DMS 273 (cell line): ENCODE measurements around the gene VDAC2.

Experiments used
- DNase-seq: peaks from one replicate; lab custom pipeline; 2025; ENCODE audit not compliant: unreplicated experiment; lab: John Stamatoyannopoulos, UW

Gene VDAC2

GRCh38 chr10:75250934-75251333 lies 40.3 kb downstream of the VDAC2 start:
- no peak for DNase-seq

GRCh38 chr10:75253281-75254220 lies 43.0 kb downstream of the VDAC2 start:
- no peak for DNase-seq

- no peak for DNase-seq
These were observed 44.1 kb downstream of the VDAC2 start for GRCh38 chr10:75254739-75255138.

GRCh38 chr10:75260990-75261389 lies 50.4 kb downstream of the VDAC2 start:
- DNase-seq = no peak

GRCh38 chr10:75261813-75262705 lies 51.5 kb downstream of the VDAC2 start:
- peak; percentile 66 for DNase-seq

- DNase-seq = no peak
These were observed 53.2 kb downstream of the VDAC2 start for GRCh38 chr10:75263806-75264205.

- no peak for DNase-seq
These were observed 55.3 kb downstream of the VDAC2 start for GRCh38 chr10:75265856-75266255.

- no peak for DNase-seq
These were observed 56.3 kb downstream of the VDAC2 start for GRCh38 chr10:75266945-75267344.

GRCh38 chr10:75269605-75270004 lies 59.0 kb downstream of the VDAC2 start:
- DNase-seq = no peak

GRCh38 chr10:75272094-75272493 lies 61.5 kb downstream of the VDAC2 start:
- no peak for DNase-seq

- DNase-seq = no peak
These were observed 62.3 kb downstream of the VDAC2 start for GRCh38 chr10:75272896-75273295.

GRCh38 chr10:75276069-75276872 lies 65.7 kb downstream of the VDAC2 start:
- DNase-seq = peak; percentile 5

GRCh38 chr10:75280236-75280635 lies 69.6 kb downstream of the VDAC2 start:
- DNase-seq = no peak
